GM23248 (cell line): Measurements from ENCODE around the gene STK24. TPM values are rescaled to one million over a fixed set of nuclear protein-coding genes. Genes with fewer than 3 reads are reported as not detected.

ENCODE experiments used
- DNase-seq: peaks from one replicate; pipeline ENCODE4 v3.0.0-alpha.2; 2015
- H2AFZ ChIP-seq: fragments of 200-600 bp; sonication (generic); 2 replicates; pipeline ENCODE4 v1.6.1; 2016; ENCODE audit warnings: antibody characterized with exemption
- H3F3A ChIP-seq: fragments of 200-600 bp; sonication (generic); 2 replicates; pipeline ENCODE4 v1.6.1; 2016; ENCODE audit warnings: mild to moderate bottlenecking, antibody characterized with exemption, mixed run types; ENCODE audit not compliant: insufficient read depth
- H3K27ac ChIP-seq: fragments of 200-600 bp; sonication (generic); 2 replicates; pipeline ENCODE4 v1.5.1; 2016; ENCODE audit warnings: mild to moderate bottlenecking
- H3K27me3 ChIP-seq: fragments of 200-600 bp; sonication (generic); replicated peaks from 2 replicates; pipeline ENCODE4 v1.6.1; 2016; ENCODE audit warnings: mild to moderate bottlenecking; ENCODE audit not compliant: insufficient read depth
- H3K36me3 ChIP-seq: fragments of 200-600 bp; sonication (generic); 2 replicates; pipeline ENCODE4 v1.6.1; 2016; ENCODE audit warnings: low read depth, mild to moderate bottlenecking
- H3K4me1 ChIP-seq: fragments of 200-600 bp; sonication (generic); 2 replicates; pipeline ENCODE4 v1.6.1; 2016; ENCODE audit warnings: mild to moderate bottlenecking; ENCODE audit not compliant: insufficient read depth
- H3K4me2 ChIP-seq: fragments of 200-600 bp; sonication (generic); one replicate; pipeline ENCODE4 v1.6.1; 2016; ENCODE audit warnings: mild to moderate bottlenecking; ENCODE audit not compliant: unreplicated experiment
- H3K4me3 ChIP-seq: fragments of 200-600 bp; sonication (generic); 2 replicates; pipeline ENCODE4 v1.5.1; 2016; ENCODE audit warnings: mild to moderate bottlenecking
- H3K79me2 ChIP-seq: fragments of 200-600 bp; sonication (generic); 2 replicates; pipeline ENCODE4 v1.6.1; 2016; ENCODE audit warnings: mild to moderate bottlenecking; ENCODE audit not compliant: insufficient read depth
- H3K9ac ChIP-seq: fragments of 200-600 bp; sonication (generic); 2 replicates; pipeline ENCODE4 v1.6.1; 2016; ENCODE audit warnings: mild to moderate bottlenecking
- H3K9me2 ChIP-seq: fragments of 200-600 bp; sonication (generic); 2 replicates; pipeline ENCODE4 v1.6.1; 2016; ENCODE audit warnings: mixed run types, mild to moderate bottlenecking, moderate library complexity; ENCODE audit not compliant: insufficient read depth
- H3K9me3 ChIP-seq: fragments of 200-600 bp; sonication (generic); one replicate; pipeline ENCODE4 v1.6.1; 2017; ENCODE audit warnings: low read depth
- H4K20me1 ChIP-seq: fragments of 200-600 bp; sonication (generic); 2 replicates; pipeline ENCODE4 v1.6.0; 2016; ENCODE audit not compliant: insufficient read depth
- EZH2 ChIP-seq: fragments of 200-600 bp; sonication (generic); IDR thresholded peaks from 2 replicates; pipeline ENCODE4 v1.6.1; 2018; ENCODE audit warnings: antibody characterized with exemption, mild to moderate bottlenecking; ENCODE audit not compliant: insufficient read depth, poor library complexity, severe bottlenecking
- EZH2phosphoT487 ChIP-seq: fragments of 200-600 bp; sonication (generic); IDR thresholded peaks from 2 replicates; pipeline ENCODE4 v1.6.1; 2018; ENCODE audit warnings: antibody characterized with exemption, moderate library complexity, mild to moderate bottlenecking, low read depth; ENCODE audit not compliant: insufficient read depth
- WGBS, 2 experiments: methylation state at CpG; one replicate each; pipeline ENCODE4 v1.1.6; 2015 to 2017; ENCODE audit warnings: low lambda C conversion rate in 2 of 2, low coverage in 1 of 2; ENCODE audit errors: missing lambda C conversion rate in 2 of 2; 5-methylcytosine and 5-hydroxymethylcytosine counted together
- in situ Hi-C: fragments of 300-500 bp; cut with MboI; formaldehyde crosslinking; loops from 2 replicates; pipeline ENCODE4 v1.15.0; 2020
- polyA plus RNA-seq: library from polyadenylated mRNA; unstranded; fragments of >200 nt; fragmentation: Nextera tagmentation; extraction: Ambion mirVana; gene quantifications from 2 replicates; pipeline ENCODE4 v1.2.1, GENCODE V29; 2016
- total RNA-seq: library from RNA; depleted of rRNA; stranded (reverse); fragments of >200 nt; shearing (Covaris generic); gene quantifications from 2 replicates; pipeline ENCODE4 v1.2.3, GENCODE V29; 2014

STK24 gene
- total and polyA plus RNA-seq, 2 experiments from 2014 or later = 11.1 to 72.4 TPM

DNA sequence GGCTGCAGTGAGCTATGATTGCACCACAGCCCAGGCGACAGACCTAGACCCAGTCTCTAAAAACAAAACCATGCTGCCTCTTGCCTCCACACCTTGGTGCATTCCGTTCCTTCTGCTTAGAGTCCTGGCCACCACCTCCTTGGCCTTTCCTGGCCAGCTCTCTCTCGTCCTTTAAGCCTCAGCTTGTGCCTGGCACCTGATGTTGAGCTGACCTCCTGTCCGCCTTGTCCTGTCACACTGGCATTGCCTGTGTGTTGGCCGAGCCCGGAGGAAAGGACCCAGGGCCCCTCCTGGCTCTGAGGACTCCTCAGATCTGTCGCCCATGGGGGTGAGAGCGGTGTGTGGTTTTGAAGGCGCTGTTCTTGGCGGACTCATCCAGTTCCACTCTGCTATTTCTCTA, 143.3 kb downstream of the STK24 start:
- no peaks in the 10 kb centered on the region for H3K79me2 ChIP-seq
- no peaks in the 10 kb centered on the region for H4K20me1 ChIP-seq
- no peaks in the 10 kb centered on the region for H3K4me1 ChIP-seq
- H3K9ac ChIP-seq = no peak overlapping the region
- no peaks in the 10 kb centered on the region for H3K27me3 ChIP-seq
- no peaks in the 10 kb centered on the region; the same call in 1 of the 2 replicates for H3K36me3 ChIP-seq
- H3K27ac ChIP-seq = no peak overlapping the region
- no peaks in the 10 kb centered on the region for H3K9me3 ChIP-seq
- in situ Hi-C loops = no loop called here
- 95% methylated on average over 10 of the region's 10 CpGs for WGBS, 2 experiments
- no peak overlapping the region for H3K4me3 ChIP-seq
- TF ChIP-seq EZH2phosphoT487 (no peak), EZH2 (no peak)
- H2AFZ ChIP-seq = no peak overlapping the region
- no peaks in the 10 kb centered on the region for H3K9me2 ChIP-seq
- no peak overlapping the region for H3K4me2 ChIP-seq
- DNase-seq = no peak
- no peaks in the 10 kb centered on the region for H3F3A ChIP-seq

DNA sequence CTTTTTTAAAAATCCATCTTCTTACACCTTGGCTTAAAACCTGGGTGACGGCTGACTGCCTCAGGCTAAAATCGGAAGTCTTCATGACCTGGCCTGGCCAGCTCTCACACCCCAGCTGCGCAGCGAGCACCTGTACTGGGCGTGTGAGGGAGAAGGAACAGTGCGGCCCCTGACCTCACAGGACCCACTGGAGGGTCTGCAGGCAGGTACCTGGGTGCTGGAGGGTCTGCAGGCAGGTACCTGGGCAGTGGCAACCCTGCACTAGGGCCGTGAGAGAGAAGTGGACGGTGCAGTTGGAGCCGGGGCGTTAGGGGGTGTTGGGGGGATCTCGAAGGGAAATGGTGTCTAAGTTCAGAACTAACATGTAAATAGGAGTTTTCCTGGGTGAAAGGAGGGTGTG, 144.3 kb downstream of the STK24 start:
- H2AFZ ChIP-seq = no peak overlapping the region
- no peak overlapping the region for H3K4me2 ChIP-seq
- no peaks in the 10 kb centered on the region for H3F3A ChIP-seq
- H3K4me1 ChIP-seq = no peaks in the 10 kb centered on the region
- DNase-seq = no peak
- H3K9me2 ChIP-seq = no peaks in the 10 kb centered on the region
- H3K9ac ChIP-seq = no peak overlapping the region
- 99% methylated on average over 11 of the region's 11 CpGs for WGBS, 2 experiments
- H4K20me1 ChIP-seq = no peaks in the 10 kb centered on the region
- no peaks in the 10 kb centered on the region for H3K79me2 ChIP-seq
- in situ Hi-C loops = no loop called here
- no peak overlapping the region for H3K27ac ChIP-seq
- H3K27me3 ChIP-seq = no peaks in the 10 kb centered on the region
- H3K9me3 ChIP-seq = no peaks in the 10 kb centered on the region
- H3K4me3 ChIP-seq = no peak overlapping the region
- TF ChIP-seq EZH2phosphoT487 (no peak), EZH2 (no peak)
- peaks cover 1% of the 10 kb centered on the region; the same call in 1 of the 2 replicates for H3K36me3 ChIP-seq

- no peaks in the 10 kb centered on the region for H3K9me3 ChIP-seq
- TF ChIP-seq EZH2 (no peak), EZH2phosphoT487 (no peak)
- H3K4me1 ChIP-seq = no peaks in the 10 kb centered on the region
- no peaks in the 10 kb centered on the region for H3K9me2 ChIP-seq
- H3F3A ChIP-seq = no peaks in the 10 kb centered on the region
- no peak for DNase-seq
- H3K27ac ChIP-seq = no peak overlapping the region
- 73 to 81% methylated on average over 11 of the region's 11 CpGs for WGBS, 2 experiments
- no peak overlapping the region for H3K9ac ChIP-seq
- no peaks in the 10 kb centered on the region for H3K79me2 ChIP-seq
- no peak overlapping the region for H3K4me2 ChIP-seq
- in situ Hi-C loops = no loop called here
- H4K20me1 ChIP-seq = no peaks in the 10 kb centered on the region
- H2AFZ ChIP-seq = no peak overlapping the region
- no peak overlapping the region for H3K4me3 ChIP-seq
- H3K27me3 ChIP-seq = no peaks in the 10 kb centered on the region
- peaks cover 20% of the 10 kb centered on the region; the same call in 1 of the 2 replicates for H3K36me3 ChIP-seq
These were observed 146.8 kb downstream of the STK24 start for GRCh38 chr13:98429977-98430736.

- no peak overlapping the region for H2AFZ ChIP-seq
- H3K27ac ChIP-seq = no peak overlapping the region
- H3K27me3 ChIP-seq = no peaks in the 10 kb centered on the region
- H3K4me2 ChIP-seq = no peak overlapping the region
- H4K20me1 ChIP-seq = no peaks in the 10 kb centered on the region
- H3K4me1 ChIP-seq = no peaks in the 10 kb centered on the region
- in situ Hi-C loops = no loop called here
- H3K9me2 ChIP-seq = no peaks in the 10 kb centered on the region
- H3K79me2 ChIP-seq = no peaks in the 10 kb centered on the region
- H3K4me3 ChIP-seq = no peak overlapping the region
- no peak overlapping the region for H3K9ac ChIP-seq
- no peaks in the 10 kb centered on the region for H3K9me3 ChIP-seq
- H3F3A ChIP-seq = no peaks in the 10 kb centered on the region
- peaks cover 26% of the 10 kb centered on the region; the same call in 1 of the 2 replicates for H3K36me3 ChIP-seq
- DNase-seq = no peak
- 92 to 95% methylated on average over 7 of the region's 7 CpGs for WGBS, 2 experiments
- TF ChIP-seq EZH2phosphoT487 = no peak
- no peak for TF ChIP-seq EZH2
These were observed 147.4 kb downstream of the STK24 start for GRCh38 chr13:98429531-98429930.
